Measurements from ENCODE around the gene TEX11.

DNA sequence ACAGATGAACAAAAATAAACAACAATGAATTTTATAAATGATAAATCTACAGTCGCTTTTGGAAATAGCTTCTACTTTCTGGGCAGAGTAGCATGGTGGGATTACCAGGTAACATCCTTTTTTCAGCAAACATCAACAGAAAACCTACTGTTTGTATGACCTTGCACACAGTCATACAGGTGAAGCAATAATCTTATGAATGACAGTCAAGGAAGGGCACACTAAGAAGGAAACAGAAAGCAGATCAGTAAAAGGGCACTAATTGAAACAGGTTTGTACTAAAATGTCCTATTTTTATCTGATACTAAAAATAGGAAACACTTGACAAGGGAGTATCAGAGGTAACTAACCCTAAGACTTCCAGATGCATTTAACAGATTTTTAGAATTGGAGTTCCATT is 355.0 kb downstream of the TEX11 start:
- TF ChIP-seq CTCF (conservative IDR thresholded peaks at IDR 0.05) (no peak), EZH2 (IDR thresholded peaks at IDR 0.05; ENCODE audit: low read depth) (no peak)
